Measurements from ENCODE around the gene PCBP3. TPM values are rescaled to one million over a fixed set of nuclear protein-coding genes. Genes with fewer than 3 reads are reported as not detected.
A peak's percentile ranks its signal among the peaks of the same experiment; 100 is the strongest.

PCBP3 gene
- total RNA-seq, 2 experiments from 2014 or later: 3.4 to 3.8 TPM

- H3K4me1 Mint-ChIP-seq (ENCODE audit: low read depth): peaks cover 5% of the 10 kb centered on the region
- no peaks in the 10 kb centered on the region for H3K36me3 Mint-ChIP-seq (ENCODE audit: low read depth)
- H3K27me3 ChIP-seq (ENCODE audit: control insufficient read depth in 1 of 2, insufficient read depth in 2 of 2, low read length in 2 of 2): peaks cover 2 to 6% of the 10 kb centered on the region in 2 experiments
- no peak overlapping the region for H3K4me3 ChIP-seq (ENCODE audit: low read length)
- H3K9me3 Mint-ChIP-seq: no peaks in the 10 kb centered on the region
- no peak overlapping the region for H3K27ac ChIP-seq (ENCODE audit: low read depth in 1 of 2, low read length in 2 of 2)
- CTCF ChIA-PET: interaction anchor here (1.2 kb wide), 1 partner anchor 9 kb away, joined by 5 read pairs; no protein-coding TSS in a partner anchor
- H3K9me3 ChIP-seq (ENCODE audit: control insufficient read depth in 1 of 2, insufficient read depth in 1 of 2, low read length in 2 of 2): peaks cover 0 to 8% of the 10 kb centered on the region in 2 experiments
- POLR2A ChIA-PET: interaction anchor here (1.1 kb wide), 1 partner anchor 10 kb away, joined by 4 read pairs; no protein-coding TSS in a partner anchor
- no peak overlapping the region for H3K27ac Mint-ChIP-seq
- ATAC-seq (ENCODE audit: poor library complexity): no peak
- TF ChIP-seq CTCF (IDR thresholded peaks at IDR 0.05): no peak
- peak overlapping the region; percentile 76 for H3K4me3 Mint-ChIP-seq
- peak in 2 of 14 experiments; percentile 4 to 33 for DNase-seq
- H3K4me1 ChIP-seq (ENCODE audit: insufficient read depth, low read length): peaks cover 28% of the 10 kb centered on the region
- H3K36me3 ChIP-seq (ENCODE audit: insufficient read depth, low read length): no peaks in the 10 kb centered on the region
- intact Hi-C loops (cut with DNase I, micrococcal nuclease): loop anchor here in 1 of 2 experiments (5.0 to 10.0 kb wide), 4 partner anchors 96 to 428 kb away; partner anchors contain the start of gene PCBP3
- peaks cover 4% of the 10 kb centered on the region for H3K27me3 Mint-ChIP-seq
These were observed 339.5 kb downstream of the PCBP3 start for GRCh38 chr21:45982758-45983648.

- POLR2A ChIA-PET: no interaction called here
- Histone ChIP-seq H3K4me1 (ENCODE audit: insufficient read depth, low read length) (peaks cover 24% of the 10 kb centered on the region), H3K9me3 (ENCODE audit: control insufficient read depth in 1 of 2, insufficient read depth in 1 of 2, low read length in 2 of 2) (peaks cover 0 to 8% of the 10 kb centered on the region in 2 experiments), H3K27ac (ENCODE audit: low read depth in 1 of 2, low read length in 2 of 2) (no peak overlapping the region), H3K36me3 (ENCODE audit: insufficient read depth, low read length) (no peaks in the 10 kb centered on the region), H3K4me3 (ENCODE audit: low read length) (no peak overlapping the region), H3K27me3 (ENCODE audit: control insufficient read depth in 1 of 2, insufficient read depth in 2 of 2, low read length in 2 of 2) (peaks cover 2 to 6% of the 10 kb centered on the region in 2 experiments)
- no peak for TF ChIP-seq CTCF (IDR thresholded peaks at IDR 0.05)
- ATAC-seq (ENCODE audit: poor library complexity) (no peak), DNase-seq (peak in 1 of 14 experiments; percentile 3)
- Mint-ChIP-seq H3K4me3 (no peak overlapping the region), H3K27ac (no peak overlapping the region), H3K9me3 (no peaks in the 10 kb centered on the region), H3K4me1 (ENCODE audit: low read depth) (peaks cover 1% of the 10 kb centered on the region), H3K27me3 (peaks cover under 1% of the 10 kb centered on the region), H3K36me3 (ENCODE audit: low read depth) (no peaks in the 10 kb centered on the region)
- intact Hi-C loops (cut with DNase I, micrococcal nuclease): loop anchor here in 1 of 2 experiments (5.0 to 10.0 kb wide), 4 partner anchors 96 to 429 kb away; partner anchors contain the start of gene PCBP3
- CTCF ChIA-PET: interaction anchor here (1.2 kb wide), 1 partner anchor 10 kb away, joined by 5 read pairs; no protein-coding TSS in a partner anchor
These were observed 340.1 kb downstream of the PCBP3 start for GRCh38 chr21:45983649-45983965.

- peaks cover 0 to 8% of the 10 kb centered on the region in 2 experiments for H3K9me3 ChIP-seq (ENCODE audit: control insufficient read depth in 1 of 2, insufficient read depth in 1 of 2, low read length in 2 of 2)
- ChIA-PET POLR2A (no interaction called here), CTCF (interaction anchor here (1.2 kb wide), 1 partner anchor 11 kb away, joined by 5 read pairs; no protein-coding TSS in a partner anchor)
- peaks cover 24% of the 10 kb centered on the region for H3K4me1 ChIP-seq (ENCODE audit: insufficient read depth, low read length)
- H3K27ac ChIP-seq (ENCODE audit: low read depth in 1 of 2, low read length in 2 of 2): no peak overlapping the region
- H3K4me3 ChIP-seq (ENCODE audit: low read length): no peak overlapping the region
- DNase-seq: peak in 1 of 14 experiments; percentile 5
- Mint-ChIP-seq H3K9me3 (no peaks in the 10 kb centered on the region), H3K27me3 (no peaks in the 10 kb centered on the region), H3K36me3 (ENCODE audit: low read depth) (no peaks in the 10 kb centered on the region), H3K4me1 (ENCODE audit: low read depth) (no peaks in the 10 kb centered on the region), H3K4me3 (no peak overlapping the region), H3K27ac (no peak overlapping the region)
- ATAC-seq (ENCODE audit: poor library complexity): no peak
- no peak for TF ChIP-seq CTCF (IDR thresholded peaks at IDR 0.05)
- peaks cover 2 to 6% of the 10 kb centered on the region in 2 experiments for H3K27me3 ChIP-seq (ENCODE audit: control insufficient read depth in 1 of 2, insufficient read depth in 2 of 2, low read length in 2 of 2)
- no peaks in the 10 kb centered on the region for H3K36me3 ChIP-seq (ENCODE audit: insufficient read depth, low read length)
- intact Hi-C loops (cut with DNase I, micrococcal nuclease): loop anchor here in 1 of 2 experiments (5.0 to 10.0 kb wide), 4 partner anchors 97 to 429 kb away; partner anchors contain the start of gene PCBP3
These were observed 340.5 kb downstream of the PCBP3 start for GRCh38 chr21:45983981-45984551.

Data from CD4-positive, alpha-beta T cell (primary cell).